Muscle layer of duodenum (tissue), 2 donors: ENCODE results near the gene SMIM27.
"Not testable (repeated sequence)": the region's sequence is repeated elsewhere in the genome, so short reads cannot be mapped to it uniquely, and the experiment has no call there.

Source experiments
- H3K27ac ChIP-seq: one replicate; pipeline ENCODE4 v1.7.0; 2013; ENCODE audit warnings: mild to moderate bottlenecking, low read length
- H3K27me3 ChIP-seq: one replicate; pipeline ENCODE4 v1.7.0; 2013; ENCODE audit warnings: low read depth, mild to moderate bottlenecking, control low read depth, low read length
- H3K36me3 ChIP-seq, 2 donors: one replicate each; pipeline ENCODE4 v1.7.0; 2013; ENCODE audit warnings: low read length in 2 of 2, control low read depth in 1 of 2, mild to moderate bottlenecking in 1 of 2; ENCODE audit not compliant: insufficient read depth in 2 of 2, control insufficient read depth in 1 of 2
- H3K4me1 ChIP-seq, 2 donors: one replicate each; pipeline ENCODE4 v1.7.0; 2013; ENCODE audit warnings: low read length in 2 of 2, mild to moderate bottlenecking in 2 of 2, control low read depth in 1 of 2, moderate library complexity in 1 of 2; ENCODE audit not compliant: insufficient read depth in 2 of 2, control insufficient read depth in 1 of 2
- H3K4me3 ChIP-seq, 2 donors: one replicate each; pipeline ENCODE4 v1.7.0; 2013; ENCODE audit warnings: low read length in 2 of 2, low read depth in 1 of 2, mild to moderate bottlenecking in 1 of 2
- H3K9me3 ChIP-seq, 2 donors: one replicate each; pipeline ENCODE4 v1.7.0; 2013; ENCODE audit warnings: low read length in 2 of 2, control low read depth in 1 of 2, mild to moderate bottlenecking in 1 of 2; ENCODE audit not compliant: control insufficient read depth in 1 of 2
- donor health status: healthy.

Gene SMIM27

GRCh38 chr9:32526707-32527048 is 25.4 kb upstream of the SMIM27 start:
- Histone ChIP-seq H3K4me3 (peak overlapping the region; percentile 73 to 95), H3K27me3 (no peaks in the 10 kb centered on the region), H3K9me3 (no peaks in the 10 kb centered on the region), H3K4me1 (peaks cover 0 to 8% of the 10 kb centered on the region in 2 donors), H3K36me3 (no peaks in the 10 kb centered on the region), H3K27ac (peak overlapping the region; percentile 92)

- H3K27ac ChIP-seq = no peak overlapping the region
- H3K27me3 ChIP-seq = no peaks in the 10 kb centered on the region
- H3K4me1 ChIP-seq = no peaks in the 10 kb centered on the region
- no peaks in the 10 kb centered on the region for H3K36me3 ChIP-seq
- no peaks in the 10 kb centered on the region for H3K9me3 ChIP-seq
- H3K4me3 ChIP-seq = no peak overlapping the region
Measured at GRCh38 chr9:32533336-32533735, 18.8 kb upstream of the SMIM27 start.

GRCh38 chr9:32533816-32534215 is 18.3 kb upstream of the SMIM27 start:
- Histone ChIP-seq H3K4me3 (no peak overlapping the region), H3K27ac (no peak overlapping the region), H3K4me1 (no peaks in the 10 kb centered on the region), H3K27me3 (no peaks in the 10 kb centered on the region), H3K36me3 (no peaks in the 10 kb centered on the region), H3K9me3 (no peaks in the 10 kb centered on the region)

- peaks cover 18 to 24% of the 10 kb centered on the region in 2 donors for H3K36me3 ChIP-seq
- no peaks in the 10 kb centered on the region for H3K27me3 ChIP-seq
- H3K27ac ChIP-seq = no peak overlapping the region
- no peak overlapping the region for H3K4me3 ChIP-seq
- peaks cover 0 to 4% of the 10 kb centered on the region in 2 donors for H3K4me1 ChIP-seq
- no peaks in the 10 kb centered on the region for H3K9me3 ChIP-seq
Measured at GRCh38 chr9:32543047-32543446, 9.1 kb upstream of the SMIM27 start.

- Histone ChIP-seq H3K27ac (no peak overlapping the region), H3K9me3 (no peaks in the 10 kb centered on the region), H3K4me3 (no peak overlapping the region), H3K27me3 (no peaks in the 10 kb centered on the region), H3K4me1 (peaks cover 0 to 16% of the 10 kb centered on the region in 2 donors), H3K36me3 (peaks cover 15 to 24% of the 10 kb centered on the region in 2 donors)
Measured at GRCh38 chr9:32545884-32546283, 6.2 kb upstream of the SMIM27 start.

GRCh38 chr9:32548213-32548612 is 3.9 kb upstream of the SMIM27 start:
- not testable (repeated sequence) for H3K27me3 ChIP-seq, H3K27ac ChIP-seq, H3K9me3 ChIP-seq, H3K4me3 ChIP-seq
- H3K36me3 ChIP-seq = peaks cover 9 to 10% of the 10 kb centered on the region in 2 donors
- peaks cover 0 to 21% of the 10 kb centered on the region in 2 donors for H3K4me1 ChIP-seq

GRCh38 chr9:32550150-32550561 is 2.0 kb upstream of the SMIM27 start:
- no peaks in the 10 kb centered on the region for H3K36me3 ChIP-seq
- H3K9me3 ChIP-seq = no peaks in the 10 kb centered on the region
- peaks cover 0 to 23% of the 10 kb centered on the region in 2 donors for H3K4me1 ChIP-seq
- peak overlapping the region; percentile 91 to 98 for H3K4me3 ChIP-seq
- H3K27me3 ChIP-seq = no peaks in the 10 kb centered on the region
- H3K27ac ChIP-seq = peak overlapping the region; percentile 99

- no peaks in the 10 kb centered on the region for H3K9me3 ChIP-seq
- peaks cover 0 to 2% of the 10 kb centered on the region in 2 donors for H3K36me3 ChIP-seq
- H3K27ac ChIP-seq = peak overlapping the region; percentile 99
- peaks cover 0 to 23% of the 10 kb centered on the region in 2 donors for H3K4me1 ChIP-seq
- H3K27me3 ChIP-seq = no peaks in the 10 kb centered on the region
- peak overlapping the region; percentile 91 to 98 for H3K4me3 ChIP-seq
Measured at GRCh38 chr9:32550562-32551275, 1.4 kb upstream of the SMIM27 start.

GRCh38 chr9:32551276-32552051 is 663 bp upstream of the SMIM27 start:
- H3K4me1 ChIP-seq = peaks cover 0 to 23% of the 10 kb centered on the region in 2 donors
- H3K36me3 ChIP-seq = peaks cover 0 to 4% of the 10 kb centered on the region in 2 donors
- no peaks in the 10 kb centered on the region for H3K27me3 ChIP-seq
- no peaks in the 10 kb centered on the region for H3K9me3 ChIP-seq
- H3K4me3 ChIP-seq = peak overlapping the region; percentile 91 to 98
- peak overlapping the region; percentile 99 for H3K27ac ChIP-seq

GRCh38 chr9:32554107-32554506 is 2.0 kb downstream of the SMIM27 start:
- Histone ChIP-seq H3K9me3 (no peaks in the 10 kb centered on the region), H3K36me3 (peaks cover 0 to 4% of the 10 kb centered on the region in 2 donors), H3K27me3 (no peaks in the 10 kb centered on the region), H3K4me3 (no peak overlapping the region), H3K27ac (no peak overlapping the region), H3K4me1 (peaks cover 0 to 17% of the 10 kb centered on the region in 2 donors)

GRCh38 chr9:32554591-32554990 is 2.5 kb downstream of the SMIM27 start:
- H3K4me1 ChIP-seq = peaks cover 0 to 13% of the 10 kb centered on the region in 2 donors
- no peaks in the 10 kb centered on the region for H3K27me3 ChIP-seq
- H3K9me3 ChIP-seq = no peaks in the 10 kb centered on the region
- no peak overlapping the region for H3K4me3 ChIP-seq
- H3K36me3 ChIP-seq = peaks cover 0 to 4% of the 10 kb centered on the region in 2 donors
- H3K27ac ChIP-seq = no peak overlapping the region
